IMR-90 (cell line): ENCODE data around the gene SPINK4. TPM values are rescaled to one million over a fixed set of nuclear protein-coding genes. Genes with fewer than 3 reads are reported as not detected.
A peak's percentile ranks its signal among the peaks of the same experiment; 100 is the strongest.

ENCODE experiments used
- ATAC-seq: fragments of 200-7000 bp; cut with Tn5 transposase; 2 replicates; pipeline ENCODE4 v1.9.1; 2020; ENCODE audit warnings: low read depth, mild to moderate bottlenecking, moderate library complexity
- BruUV-seq: library from RNA; stranded (reverse); fragments of 400-500 nt; replicated peaks from 2 replicates; lab custom pipeline; 2021; lab: Mats Ljungman, UMichigan
- CTCF ChIA-PET: fragments of 300-600 bp; formaldehyde crosslinking; extraction: SDS; loops from one replicate; lab custom pipeline; 2021; ENCODE audit warnings: antibody characterized with exemption; lab: Yijun Ruan, JAX
- POLR2A ChIA-PET: fragments of 300-600 bp; sonication (Branson Sonifier 250); formaldehyde crosslinking; loops from one replicate; lab custom pipeline; 2022; ENCODE audit warnings: antibody characterized with exemption; ENCODE audit not compliant: unreplicated experiment; lab: Charles Lee
- DNase-seq: peaks from one replicate; pipeline ENCODE4 v3.0.0; 2013
- H2AFZ ChIP-seq: replicated peaks from 2 replicates; pipeline ENCODE3; 2013; ENCODE audit warnings: low read length, mild to moderate bottlenecking; ENCODE audit not compliant: poor library complexity
- H2AK5ac ChIP-seq: 2 replicates; pipeline ENCODE4 v1.6.1; 2013; ENCODE audit warnings: low read depth, low read length, inconsistent platforms
- H2AK9ac ChIP-seq: replicated peaks from 2 replicates; pipeline ENCODE3; 2013; ENCODE audit warnings: mild to moderate bottlenecking, low read depth, low read length, moderate library complexity; ENCODE audit not compliant: poor library complexity
- H2BK120ac ChIP-seq: 2 replicates; pipeline ENCODE4 v1.6.1; 2013; ENCODE audit warnings: low read depth, low read length, inconsistent platforms
- H2BK15ac ChIP-seq: 3 replicates; pipeline ENCODE4 v1.6.1; 2013; ENCODE audit warnings: low read depth, low read length, inconsistent platforms
- H2BK20ac ChIP-seq: 2 replicates; pipeline ENCODE4 v1.6.1; 2013; ENCODE audit warnings: low read depth, mild to moderate bottlenecking, inconsistent platforms, low read length, moderate library complexity
- H2BK5ac ChIP-seq: 2 replicates; pipeline ENCODE4 v1.6.1; 2013; ENCODE audit warnings: mild to moderate bottlenecking, low read depth, low read length, inconsistent platforms; ENCODE audit not compliant: poor library complexity, severe bottlenecking
- H3K14ac ChIP-seq: replicated peaks from 2 replicates; pipeline ENCODE4 v1.6.1; 2013; ENCODE audit warnings: low read depth, low read length, inconsistent platforms
- H3K18ac ChIP-seq: 2 replicates; pipeline ENCODE4 v1.6.1; 2013; ENCODE audit warnings: low read depth, low read length, control low read depth
- H3K23ac ChIP-seq: 2 replicates; pipeline ENCODE4 v1.6.1; 2013; ENCODE audit warnings: low read depth, low read length, inconsistent platforms
- H3K27ac ChIP-seq: 2 replicates; pipeline ENCODE4 v1.5.1; 2013; ENCODE audit warnings: mild to moderate bottlenecking, control low read depth, low read length; ENCODE audit not compliant: insufficient read depth
- H3K27me3 ChIP-seq: 2 replicates; pipeline ENCODE4 v1.6.1; 2013; ENCODE audit warnings: low read length; ENCODE audit not compliant: control insufficient read depth, insufficient read depth
- H3K36me3 ChIP-seq: 2 replicates; pipeline ENCODE4 v1.6.1; 2013; ENCODE audit warnings: low read length, mixed read lengths; ENCODE audit not compliant: control insufficient read depth, insufficient read depth
- H3K4ac ChIP-seq: 2 replicates; pipeline ENCODE4 v1.6.1; 2013; ENCODE audit warnings: low read depth, low read length, inconsistent platforms
- H3K4me1 ChIP-seq: 2 replicates; pipeline ENCODE4 v1.6.1; 2013; ENCODE audit warnings: low read length, mixed read lengths; ENCODE audit not compliant: control insufficient read depth, insufficient read depth
- H3K4me2 ChIP-seq: 2 replicates; pipeline ENCODE4 v1.6.1; 2013; ENCODE audit warnings: low read depth, mild to moderate bottlenecking, control low read depth, low read length, moderate library complexity
- H3K4me3 ChIP-seq: 2 replicates; pipeline ENCODE4 v1.5.1; 2013; ENCODE audit warnings: low read depth, mild to moderate bottlenecking, control low read depth, low read length, moderate library complexity; ENCODE audit not compliant: insufficient read depth
- H3K56ac ChIP-seq: 2 replicates; pipeline ENCODE4 v1.6.1; 2013; ENCODE audit warnings: low read length, inconsistent platforms; ENCODE audit not compliant: insufficient read depth; ENCODE audit errors: extremely low read depth
- H3K79me1 ChIP-seq, 2 experiments: 2 replicates each; pipeline ENCODE4 v1.6.1; 2013; ENCODE audit warnings: low read length in 2 of 2, inconsistent platforms in 1 of 2, low read depth in 1 of 2
- H3K9ac ChIP-seq: 2 replicates; pipeline ENCODE4 v1.6.1; 2013; ENCODE audit warnings: low read depth, low read length, control low read depth
- H3K9me1 ChIP-seq: 2 replicates; pipeline ENCODE4 v1.6.1; 2013; ENCODE audit warnings: low read length, inconsistent platforms; ENCODE audit not compliant: insufficient read depth
- H3K9me3 ChIP-seq: 2 replicates; pipeline ENCODE4 v1.6.1; 2013; ENCODE audit warnings: low read length; ENCODE audit not compliant: control insufficient read depth, insufficient read depth
- H4K20me1 ChIP-seq: 2 replicates; pipeline ENCODE4 v1.6.1; 2013; ENCODE audit warnings: low read length, inconsistent platforms; ENCODE audit not compliant: insufficient read depth
- H4K5ac ChIP-seq: 2 replicates; pipeline ENCODE4 v1.6.1; 2013; ENCODE audit warnings: mild to moderate bottlenecking, low read depth, low read length, control low read depth
- H4K8ac ChIP-seq, 2 experiments: 2 replicates each; pipeline ENCODE4 v1.6.1; 2013; ENCODE audit warnings: low read depth in 2 of 2, low read length in 2 of 2, control low read depth in 1 of 2, inconsistent platforms in 1 of 2
- H4K91ac ChIP-seq: 2 replicates; pipeline ENCODE4 v1.6.1; 2013; ENCODE audit warnings: low read depth, low read length, inconsistent platforms; ENCODE audit not compliant: insufficient read depth
- CEBPB ChIP-seq: IDR thresholded peaks from 2 replicates; pipeline ENCODE4 v1.6.1; 2012; ENCODE audit warnings: low read depth, low read length, improper control_type of control experiment
- FOS ChIP-seq: fragments of 150-350 bp; IDR thresholded peaks from 2 replicates; pipeline ENCODE4 v1.6.1; 2016; ENCODE audit warnings: low read depth, low read length
- POLR2A ChIP-seq: IDR thresholded peaks from 2 replicates; pipeline ENCODE4 v1.6.1; 2012; ENCODE audit warnings: mild to moderate bottlenecking, low read depth, low read length
- SMC3 ChIP-seq: fragments of 150-350 bp; IDR thresholded peaks from 2 replicates; pipeline ENCODE4 v1.6.1; 2016; ENCODE audit warnings: low read depth, mild to moderate bottlenecking, antibody characterized with exemption, low read length, moderate library complexity
- USF2 ChIP-seq: fragments of 150-350 bp; IDR thresholded peaks from 2 replicates; pipeline ENCODE4 v1.6.1; 2017; ENCODE audit warnings: mild to moderate bottlenecking, antibody characterized with exemption, low read length, low read depth
- WGBS, 2 experiments: methylation state at CpG; one replicate each; pipeline versions ENCODE4 v1.1.5 to v1.1.7; 2013; ENCODE audit warnings: missing lambda C conversion rate in 2 of 2; ENCODE audit not compliant: insufficient read length in 1 of 2; ENCODE audit errors: extremely low coverage in 2 of 2; 5-methylcytosine and 5-hydroxymethylcytosine counted together
- dilution Hi-C: fragments of 300-500 bp; cut with HindIII; formaldehyde crosslinking; loops from one replicate; pipeline ENCODE4 v1.14.3; 2018; ENCODE audit warnings: low sequenced_read_pairs; ENCODE audit not compliant: unreplicated experiment
- in situ Hi-C: fragments of 300-500 bp; cut with MboI; formaldehyde crosslinking; loops from 3 replicates; pipeline ENCODE4 v1.14.3; 2019; ENCODE audit warnings: low sequenced_read_pairs, inconsistent platforms, mixed read lengths
- intact Hi-C: fragments of 100-400 bp; cut with micrococcal nuclease; formaldehyde crosslinking; loops from 2 replicates; pipeline ENCODE4 v1.10.0; 2022
- polyA plus RNA-seq, 3 experiments: library from polyadenylated mRNA; depleted of rRNA; stranded (reverse); fragments of >200 nt; gene quantifications; 2 replicates each; pipeline ENCODE4 v1.2.3, GENCODE V29; 2012; ENCODE audit warnings: low replicate concordance in 1 of 3
- total RNA-seq: library from RNA; depleted of rRNA; stranded (reverse); fragments of >200 nt; gene quantifications from 2 replicates; pipeline ENCODE4 v1.2.3, GENCODE V29; 2012

The SPINK4 gene
- total and polyA plus RNA-seq, 2 of the 4 experiments (the other 2 are of a cell fraction): not detected

GRCh38 chr9:33234511-33235467, 5.2 kb upstream of the SPINK4 start:
- Histone ChIP-seq H2BK120ac (peak overlapping the region; percentile 89), H3K4me3 (no peak overlapping the region), H3K56ac (peak overlapping the region; percentile 34; the same call in 1 of the 2 replicates), H3K9me1 (peaks cover 29% of the 10 kb centered on the region), H3K18ac (peak overlapping the region; percentile 81), H3K36me3 (no peaks in the 10 kb centered on the region), H2BK20ac (peak overlapping the region; percentile 86), H3K79me1 (peaks cover 0 to 3% of the 10 kb centered on the region in 2 experiments; a peak in 1 of 4 replicates), H4K91ac (peak overlapping the region; percentile 89), H3K27me3 (no peaks in the 10 kb centered on the region), H2BK15ac (peak overlapping the region; percentile 32), H3K9me3 (no peaks in the 10 kb centered on the region), H3K4ac (peak overlapping the region; percentile 87), H4K20me1 (no peaks in the 10 kb centered on the region), H2AK5ac (peak overlapping the region; percentile 72), H4K5ac (peak overlapping the region; percentile 75), H3K23ac (peak overlapping the region; percentile 76; the same call in 1 of the 2 replicates), H4K8ac (peak overlapping the region; percentile 58 to 87), H3K4me2 (peak overlapping the region; percentile 31; the same call in 1 of the 2 replicates), H3K27ac (peak overlapping the region; percentile 55), H2AFZ (peak overlapping the region; percentile 86), H3K4me1 (peaks cover 18% of the 10 kb centered on the region), H2BK5ac (peak overlapping the region; percentile 98), H2AK9ac (peak overlapping the region; percentile 92), H3K14ac (peak overlapping the region; percentile 66), H3K9ac (no peak overlapping the region)
- 100% methylated on average over 1 of the region's 9 CpGs; no CpG with 5 or more reads in 1 of the 2 experiments for WGBS, 2 experiments
- in situ Hi-C loops: no loop called here
- DNase-seq: peak; percentile 85
- ChIA-PET CTCF (interaction anchor here (0.6 to 1.3 kb wide), 3 partner anchors 9 to 55 kb away, joined by 3 to 7 read pairs (median 4); partner anchors contain the start of gene NFX1), POLR2A (interaction anchor here (0.6 kb wide), 1 partner anchor 29 kb away, joined by 3 read pairs; no protein-coding TSS in a partner anchor)
- dilution Hi-C loops: no loop called here
- peak; percentile 66 for ATAC-seq
- peak; percentile 48; the same call in 1 of the 2 replicates for TF ChIP-seq POLR2A
- TF ChIP-seq USF2: peak; percentile 23; the same call in 1 of the 2 replicates
- no peak for TF ChIP-seq SMC3
- TF ChIP-seq FOS: peak; percentile 66; the same call in 1 of the 2 replicates
- TF ChIP-seq CEBPB: peak; percentile 91
- intact Hi-C loops: no loop called here
- no TSS peak for BruUV-seq
